GM10248 (cell line): ENCODE measurements around the gene MAGEC2.

Experiments
- CTCF ChIA-PET: fragments of 300-600 bp; sonication (Branson Sonifier 250); formaldehyde crosslinking; extraction: SDS; loops from one replicate; lab custom pipeline; 2021; ENCODE audit warnings: antibody characterized with exemption; lab: Yijun Ruan, JAX
- POLR2A ChIA-PET: fragments of 350-650 bp; sonication (Branson Sonifier 250); formaldehyde crosslinking; extraction: SDS; loops from one replicate; lab custom pipeline; 2020; ENCODE audit warnings: antibody characterized with exemption; lab: Yijun Ruan, JAX
- DNase-seq: peaks from one replicate; pipeline ENCODE4 v3.0.0; 2012; ENCODE audit errors: extremely low spot score
- TF ChIP-seq, protein P1 (sequence below): IDR thresholded peaks from 2 replicates; pipeline ENCODE4 v1.5.1; 2012; ENCODE audit warnings: mild to moderate bottlenecking, low read depth; ENCODE audit errors: extremely low read depth, missing control alignments, control extremely low read depth

MAGEC2 gene, protein sequence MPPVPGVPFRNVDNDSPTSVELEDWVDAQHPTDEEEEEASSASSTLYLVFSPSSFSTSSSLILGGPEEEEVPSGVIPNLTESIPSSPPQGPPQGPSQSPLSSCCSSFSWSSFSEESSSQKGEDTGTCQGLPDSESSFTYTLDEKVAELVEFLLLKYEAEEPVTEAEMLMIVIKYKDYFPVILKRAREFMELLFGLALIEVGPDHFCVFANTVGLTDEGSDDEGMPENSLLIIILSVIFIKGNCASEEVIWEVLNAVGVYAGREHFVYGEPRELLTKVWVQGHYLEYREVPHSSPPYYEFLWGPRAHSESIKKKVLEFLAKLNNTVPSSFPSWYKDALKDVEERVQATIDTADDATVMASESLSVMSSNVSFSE

DNA sequence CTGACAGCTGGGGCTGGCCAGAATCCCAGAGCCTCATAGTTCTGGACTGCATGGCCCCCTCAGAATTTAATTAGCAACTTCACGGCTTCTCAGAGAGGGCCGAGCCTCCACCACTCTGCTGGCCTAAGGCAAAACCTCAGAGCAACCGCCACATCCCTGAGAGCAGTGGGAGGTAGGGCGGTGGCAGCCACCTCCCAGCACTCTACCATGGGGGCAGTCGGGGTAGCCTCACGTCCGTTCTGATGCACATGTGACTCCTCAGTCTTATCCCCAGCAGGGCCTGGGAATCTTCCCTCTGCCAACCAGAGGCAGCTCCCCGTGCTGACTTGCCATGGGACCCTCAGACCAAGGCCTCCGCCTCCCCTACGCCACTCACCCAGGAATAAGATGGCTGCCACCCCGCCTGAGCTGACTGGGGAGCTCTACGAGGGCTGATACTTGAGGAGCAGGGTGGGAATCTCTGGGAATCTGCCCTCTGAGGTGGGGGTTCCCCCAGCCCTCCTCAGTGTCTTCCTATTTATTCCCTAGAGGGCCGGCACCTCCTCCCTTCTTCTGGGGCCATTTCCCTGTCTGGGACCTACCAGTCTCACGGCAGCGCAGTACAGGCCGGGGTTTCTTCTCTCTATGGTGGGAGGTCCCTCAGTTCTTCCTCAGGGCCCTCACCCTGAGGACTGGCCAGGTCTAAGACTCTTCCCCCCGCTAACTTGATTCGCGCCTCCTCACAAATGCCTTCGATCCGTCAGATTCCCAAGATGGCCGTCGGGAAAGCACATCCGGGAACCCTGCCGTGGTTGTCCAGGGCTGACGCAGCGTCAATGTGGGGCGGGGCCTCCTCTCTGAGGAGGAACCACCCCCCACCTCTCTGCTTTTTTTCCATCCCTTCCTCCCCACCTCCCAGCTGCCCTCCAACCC, at the start of gene MAGEC2:
TSS of gene MAGEC2 (minus strand) at position 769 of the 912 bp plus-strand sequence. CDS start 1,303 bp downstream, outside the sequence.
- POLR2A ChIA-PET: no interaction called here
- CTCF ChIA-PET: no interaction called here
- DNase-seq: no peak
- TF ChIP-seq, protein P1, sequence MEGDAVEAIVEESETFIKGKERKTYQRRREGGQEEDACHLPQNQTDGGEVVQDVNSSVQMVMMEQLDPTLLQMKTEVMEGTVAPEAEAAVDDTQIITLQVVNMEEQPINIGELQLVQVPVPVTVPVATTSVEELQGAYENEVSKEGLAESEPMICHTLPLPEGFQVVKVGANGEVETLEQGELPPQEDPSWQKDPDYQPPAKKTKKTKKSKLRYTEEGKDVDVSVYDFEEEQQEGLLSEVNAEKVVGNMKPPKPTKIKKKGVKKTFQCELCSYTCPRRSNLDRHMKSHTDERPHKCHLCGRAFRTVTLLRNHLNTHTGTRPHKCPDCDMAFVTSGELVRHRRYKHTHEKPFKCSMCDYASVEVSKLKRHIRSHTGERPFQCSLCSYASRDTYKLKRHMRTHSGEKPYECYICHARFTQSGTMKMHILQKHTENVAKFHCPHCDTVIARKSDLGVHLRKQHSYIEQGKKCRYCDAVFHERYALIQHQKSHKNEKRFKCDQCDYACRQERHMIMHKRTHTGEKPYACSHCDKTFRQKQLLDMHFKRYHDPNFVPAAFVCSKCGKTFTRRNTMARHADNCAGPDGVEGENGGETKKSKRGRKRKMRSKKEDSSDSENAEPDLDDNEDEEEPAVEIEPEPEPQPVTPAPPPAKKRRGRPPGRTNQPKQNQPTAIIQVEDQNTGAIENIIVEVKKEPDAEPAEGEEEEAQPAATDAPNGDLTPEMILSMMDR: no peak

DNA sequence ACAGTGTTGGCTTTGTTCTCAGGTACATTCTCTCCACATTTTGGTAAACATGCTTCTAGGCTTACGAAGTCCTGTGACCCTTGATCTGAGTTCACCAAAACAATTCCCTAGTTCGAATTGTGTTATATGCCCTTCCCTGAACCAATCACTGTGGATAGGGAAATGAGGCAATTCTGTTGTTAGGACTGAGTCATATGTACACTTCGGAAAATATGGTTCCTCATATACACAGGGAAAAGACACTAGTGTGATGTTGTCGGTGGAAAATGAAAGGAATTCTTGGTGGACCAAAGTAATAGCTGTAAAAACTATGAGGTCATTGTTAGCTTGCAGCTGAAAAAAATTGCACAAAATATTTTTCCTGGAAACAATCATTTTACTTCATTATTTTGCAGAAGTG, 46.6 kb upstream of the MAGEC2 start:
- CTCF ChIA-PET: no interaction called here
- TF ChIP-seq, protein P1: no peak
- no peak for DNase-seq

DNA sequence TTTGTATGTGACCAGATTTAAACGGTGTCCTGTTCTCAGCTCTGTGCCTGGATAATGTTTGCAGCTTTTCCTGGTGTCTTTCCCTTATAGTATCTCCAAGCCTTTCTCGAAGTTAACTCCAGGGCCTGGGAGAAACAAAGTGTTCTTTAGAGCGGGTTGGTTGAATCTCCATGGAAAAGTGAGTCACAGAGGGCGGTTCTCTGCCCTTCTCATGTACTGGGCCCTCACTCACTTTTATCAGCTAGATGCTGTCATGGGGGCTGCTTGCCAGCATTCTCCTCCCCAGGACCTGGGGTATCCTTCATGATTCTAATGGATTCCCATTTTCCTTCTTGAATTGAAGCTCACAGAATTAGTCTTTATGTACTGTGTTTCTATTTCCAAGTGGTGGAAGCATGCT, 46.1 kb upstream of the MAGEC2 start:
- DNase-seq: no peak
- TF ChIP-seq, protein P1: no peak
- ChIA-PET CTCF (no interaction called here), POLR2A (no interaction called here)

More for the DNA sequence above, 46.6 kb upstream of the MAGEC2 start:
- POLR2A ChIA-PET: no interaction called here

DNA sequence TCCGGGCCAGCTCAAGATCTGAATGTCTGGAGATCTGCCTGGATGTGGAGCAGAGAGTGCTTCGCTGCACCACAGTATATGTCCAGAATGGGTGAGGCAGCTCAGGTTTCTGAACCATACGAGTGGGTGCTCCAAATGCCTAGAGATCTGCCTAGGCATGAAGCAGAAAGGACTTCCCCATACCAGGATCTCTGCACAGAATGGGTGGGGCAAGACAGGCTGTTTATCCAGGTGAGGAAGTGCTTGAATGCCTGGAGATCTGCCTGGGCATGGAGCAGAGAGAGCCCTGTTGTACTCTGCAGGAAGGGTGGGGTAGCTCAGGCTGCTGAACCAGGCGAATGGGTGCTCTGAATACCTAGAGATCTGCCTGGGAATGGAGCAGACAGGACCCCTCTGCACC, 45.4 kb upstream of the MAGEC2 start:
- TF ChIP-seq, protein P1: no peak
- no peak for DNase-seq
- ChIA-PET POLR2A (no interaction called here), CTCF (no interaction called here)

DNA sequence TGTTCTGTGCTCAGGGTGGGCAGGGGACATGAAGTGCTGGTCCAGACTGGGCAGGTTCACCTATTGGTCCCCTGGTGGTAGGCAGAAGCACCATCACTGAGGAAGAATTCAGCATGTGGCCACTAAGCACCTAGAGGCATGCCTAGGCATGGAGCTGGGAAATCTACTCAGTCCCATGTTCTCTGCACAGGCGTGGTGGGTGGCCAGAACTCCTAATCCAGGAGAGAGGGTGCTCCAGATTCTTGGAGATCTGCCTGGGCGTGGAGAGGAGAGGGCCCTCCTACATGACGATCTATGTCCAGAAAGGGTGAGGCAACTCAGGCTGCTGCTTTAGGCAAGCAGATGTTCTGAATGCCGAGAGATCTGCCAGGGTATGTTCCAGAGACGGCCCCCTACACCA, 44.6 kb upstream of the MAGEC2 start:
- CTCF ChIA-PET: no interaction called here
- DNase-seq: no peak
- POLR2A ChIA-PET: no interaction called here
- TF ChIP-seq, protein P1: no peak

DNA sequence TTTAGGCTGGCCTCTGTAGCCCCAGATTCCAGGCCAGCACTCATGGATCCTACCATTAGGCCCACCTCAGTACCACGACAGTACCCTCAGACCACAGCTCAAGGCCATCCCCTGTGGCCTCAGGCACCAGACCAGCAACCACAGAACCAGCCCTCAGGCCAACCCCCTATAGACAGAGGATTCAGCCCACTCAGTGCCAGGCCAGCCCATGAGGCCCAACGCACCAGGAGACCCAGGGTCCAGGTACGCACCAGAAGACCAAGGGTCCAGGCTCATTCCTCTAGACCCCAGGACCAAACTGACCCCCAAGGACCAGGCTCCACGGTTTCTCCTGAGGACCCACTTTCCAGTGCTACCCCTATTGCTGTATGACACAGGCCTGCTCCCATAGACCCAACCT, 39.5 kb upstream of the MAGEC2 start:
- CTCF ChIA-PET: no interaction called here
- TF ChIP-seq, protein P1: no peak
- DNase-seq: no peak
- POLR2A ChIA-PET: no interaction called here
